Epithelial cell of esophagus (primary cell): ENCODE data around the gene TAGLN3.

Source experiments
- DNase-seq: peaks from one replicate; pipeline ENCODE4 v3.0.0; 2010; ENCODE audit warnings: low read depth
- H3K4me3 ChIP-seq: 2 replicates; pipeline ENCODE4 v1.5.1; 2011; ENCODE audit warnings: mild to moderate bottlenecking, low read length, control low read depth
- CTCF ChIP-seq: IDR thresholded peaks from 2 replicates; pipeline ENCODE4 v1.5.1; 2011; ENCODE audit warnings: low read depth, mild to moderate bottlenecking, low read length, control low read depth, inconsistent platforms; ENCODE audit not compliant: insufficient read depth; ENCODE audit errors: missing control alignments

Gene TAGLN3

DNA sequence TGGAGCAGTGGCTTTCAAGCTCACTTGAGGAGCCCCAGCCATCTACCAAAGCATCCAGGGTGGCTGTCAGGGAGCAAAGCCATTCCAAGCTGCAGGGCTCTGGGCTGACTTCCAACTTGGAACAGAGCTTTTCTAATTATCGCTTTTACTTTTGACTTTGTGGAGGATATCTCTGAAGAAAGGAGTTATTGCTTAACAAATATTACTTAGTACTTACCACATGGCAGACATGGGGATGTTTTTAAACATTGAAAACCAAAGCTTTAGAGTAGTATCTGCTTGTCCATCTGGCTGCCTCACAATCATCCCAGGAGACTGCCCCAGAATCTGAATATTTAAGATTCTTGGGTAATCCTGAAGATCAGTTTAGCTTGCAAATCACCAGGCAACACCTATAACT lies 8.9 kb downstream of the TAGLN3 start:
- TF ChIP-seq CTCF, result no peak
- DNase-seq, result peak; percentile 44
- no peak overlapping the region for H3K4me3 ChIP-seq

DNA sequence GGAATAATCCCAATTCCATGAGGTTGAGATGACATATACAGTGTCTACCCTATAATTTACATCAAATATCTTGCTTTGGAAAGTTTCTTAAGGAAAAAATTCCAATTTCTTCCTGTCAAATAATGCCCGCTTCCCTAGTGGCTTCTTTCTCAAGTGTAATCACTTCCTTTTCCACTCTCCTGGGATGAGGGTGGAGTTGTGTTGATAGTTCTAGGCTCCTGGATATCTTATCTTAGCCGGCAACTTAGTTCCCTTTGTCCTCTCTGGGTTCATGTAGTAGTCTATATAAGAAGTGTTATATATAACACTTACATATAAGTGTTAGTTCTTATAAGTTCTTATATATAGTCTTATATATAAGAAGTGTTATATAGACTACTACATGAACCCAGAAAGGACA lies 10.9 kb downstream of the TAGLN3 start:
- TF ChIP-seq CTCF, result no peak
- DNase-seq, result no peak
- no peak overlapping the region for H3K4me3 ChIP-seq

DNA sequence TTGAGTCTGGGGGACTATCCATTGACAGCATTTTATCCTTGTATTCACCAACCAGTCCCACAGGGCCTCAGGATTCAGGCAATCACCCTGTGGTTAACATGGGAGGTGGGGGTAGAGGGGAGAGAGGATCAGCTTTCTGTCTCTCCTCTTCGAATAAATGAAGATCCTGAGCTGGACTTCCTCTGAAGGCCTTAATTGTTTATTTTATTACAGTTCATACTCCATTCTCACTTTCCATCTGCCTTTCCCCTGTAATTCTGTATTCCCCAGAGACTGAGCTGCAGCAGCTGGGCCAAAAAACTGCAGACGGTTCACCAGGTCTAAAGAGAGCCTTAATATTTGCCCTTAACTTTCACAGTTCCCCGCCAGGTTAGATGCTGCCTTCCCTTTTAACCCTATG lies 11.9 kb downstream of the TAGLN3 start:
- TF ChIP-seq CTCF, result no peak
- DNase-seq, result no peak
- H3K4me3 ChIP-seq, result no peak overlapping the region

GRCh38 chr3:112011376-112011940 lies 12.7 kb downstream of the TAGLN3 start:
- no peak for TF ChIP-seq CTCF
- H3K4me3 ChIP-seq, result no peak overlapping the region
- DNase-seq, result no peak

GRCh38 chr3:112012205-112012992 lies 13.7 kb downstream of the TAGLN3 start:
- TF ChIP-seq CTCF, result no peak
- H3K4me3 ChIP-seq, result no peak overlapping the region
- no peak for DNase-seq

DNA sequence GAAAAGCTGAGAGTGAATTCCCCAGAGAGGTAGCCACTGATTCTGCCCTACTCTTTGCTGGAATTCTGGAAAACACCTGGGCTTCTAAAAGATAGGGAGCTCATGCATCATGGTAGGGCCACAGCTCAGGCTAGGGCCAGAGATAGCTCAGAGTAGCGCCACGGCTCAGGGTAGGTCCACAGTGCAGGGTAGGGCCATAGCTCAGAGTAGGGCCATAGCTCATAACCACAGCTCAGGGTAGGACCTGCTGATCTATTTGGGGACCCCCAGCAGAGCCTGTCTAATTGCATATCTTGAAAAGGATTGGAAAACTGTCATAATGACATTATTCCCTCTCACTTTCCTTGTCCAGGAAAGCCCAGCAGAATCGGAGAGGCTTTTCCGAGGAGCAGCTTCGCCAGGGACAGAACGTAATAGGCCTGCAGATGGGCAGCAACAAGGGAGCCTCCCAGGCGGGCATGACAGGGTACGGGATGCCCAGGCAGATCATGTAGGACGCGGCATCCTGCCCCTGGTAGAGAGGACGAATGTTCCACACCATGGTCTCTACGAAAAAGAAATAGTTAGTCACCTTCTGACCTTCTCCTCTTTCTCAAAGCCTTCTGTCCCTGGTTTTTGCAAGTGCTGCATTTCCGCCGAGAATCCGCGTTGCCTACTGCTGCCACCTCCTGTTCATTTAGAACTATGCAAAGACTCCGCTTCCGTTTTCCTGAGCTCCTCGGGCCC lies 14.5 kb downstream of the TAGLN3 start:
- peak; percentile 77 for TF ChIP-seq CTCF
- no peak overlapping the region for H3K4me3 ChIP-seq
- DNase-seq, result peak; percentile 80
